GM10248 (cell line): ENCODE measurements around the gene CDIP1.

Experiments
- CTCF ChIA-PET: fragments of 300-600 bp; sonication (Branson Sonifier 250); formaldehyde crosslinking; extraction: SDS; loops from one replicate; lab custom pipeline; 2021; ENCODE audit warnings: antibody characterized with exemption; lab: Yijun Ruan, JAX
- POLR2A ChIA-PET: fragments of 350-650 bp; sonication (Branson Sonifier 250); formaldehyde crosslinking; extraction: SDS; loops from one replicate; lab custom pipeline; 2020; ENCODE audit warnings: antibody characterized with exemption; lab: Yijun Ruan, JAX
- DNase-seq: peaks from one replicate; pipeline ENCODE4 v3.0.0; 2012; ENCODE audit errors: extremely low spot score
- CTCF ChIP-seq: IDR thresholded peaks from 2 replicates; pipeline ENCODE4 v1.5.1; 2012; ENCODE audit warnings: mild to moderate bottlenecking, low read depth; ENCODE audit errors: extremely low read depth, missing control alignments, control extremely low read depth

The CDIP1 gene

GRCh38 chr16:4481526-4481925 is 57.0 kb downstream of the CDIP1 start:
- TF ChIP-seq CTCF: no peak
- POLR2A ChIA-PET: no interaction called here
- CTCF ChIA-PET: interaction anchor here (1.4 kb wide), 1 partner anchor 15 kb away, joined by 3 read pairs; no protein-coding TSS in a partner anchor
- no peak for DNase-seq

- no peak for TF ChIP-seq CTCF
- CTCF ChIA-PET: interaction anchor here (1.2 to 2.5 kb wide), 7 partner anchors 9 to 224 kb away, joined by 3 to 6 read pairs (median 5); no protein-coding TSS in a partner anchor
- DNase-seq: no peak
- POLR2A ChIA-PET: no interaction called here
Measured at GRCh38 chr16:4477966-4478365, 60.6 kb downstream of the CDIP1 start.

- CTCF ChIA-PET: interaction anchor here (1.0 to 2.9 kb wide), 18 partner anchors 9 to 222 kb away, joined by 3 to 9 read pairs (median 4); no protein-coding TSS in a partner anchor
- POLR2A ChIA-PET: interaction anchor here (0.6 to 1.2 kb wide), 2 partner anchors 19 to 29 kb away, joined by 3 read pairs; no protein-coding TSS in a partner anchor
- TF ChIP-seq CTCF: peak; percentile 50
- peak; percentile 97 for DNase-seq
Measured at GRCh38 chr16:4475880-4476788, 62.4 kb downstream of the CDIP1 start, which contains the start of gene HMOX2. TSS of gene HMOX2 (plus strand) at chr16:4476398. CDS start at chr16:4505525, 29,127 bp downstream.

GRCh38 chr16:4474192-4474961 is 64.2 kb downstream of the CDIP1 start, which contains the start of gene NMRAL1:
TSS of gene NMRAL1 (minus strand) at chr16:4474625. CDS start at chr16:4474132, 493 bp downstream.
- DNase-seq: peak; percentile 93
- CTCF ChIA-PET: interaction anchor here (1.5 to 2.9 kb wide), 3 partner anchors 11 to 142 kb away, joined by 3 to 7 read pairs (median 4); no protein-coding TSS in a partner anchor
- no peak for TF ChIP-seq CTCF
- POLR2A ChIA-PET: interaction anchor here (1.2 kb wide), 1 partner anchor 13 kb away, joined by 4 read pairs; no protein-coding TSS in a partner anchor

GRCh38 chr16:4472880-4473279 is 65.7 kb downstream of the CDIP1 start:
- TF ChIP-seq CTCF: no peak
- no peak for DNase-seq
- ChIA-PET CTCF (interaction anchor here (0.9 to 2.3 kb wide), 4 partner anchors 10 to 34 kb away, joined by 3 to 8 read pairs (median 5); no protein-coding TSS in a partner anchor), POLR2A (no interaction called here)

- POLR2A ChIA-PET: no interaction called here
- DNase-seq: no peak
- CTCF ChIA-PET: interaction anchor here (0.9 to 2.3 kb wide), 7 partner anchors 9 to 152 kb away, joined by 3 to 8 read pairs (median 3); partner anchors contain the start of gene MGRN1
- no peak for TF ChIP-seq CTCF
Measured at GRCh38 chr16:4471869-4472268, 66.7 kb downstream of the CDIP1 start.
